Measurements from ENCODE around the gene STX5.
"Not testable (repeated sequence)": the region's sequence is repeated elsewhere in the genome, so short reads cannot be mapped to it uniquely, and the experiment has no call there.

STX5 gene

DNA sequence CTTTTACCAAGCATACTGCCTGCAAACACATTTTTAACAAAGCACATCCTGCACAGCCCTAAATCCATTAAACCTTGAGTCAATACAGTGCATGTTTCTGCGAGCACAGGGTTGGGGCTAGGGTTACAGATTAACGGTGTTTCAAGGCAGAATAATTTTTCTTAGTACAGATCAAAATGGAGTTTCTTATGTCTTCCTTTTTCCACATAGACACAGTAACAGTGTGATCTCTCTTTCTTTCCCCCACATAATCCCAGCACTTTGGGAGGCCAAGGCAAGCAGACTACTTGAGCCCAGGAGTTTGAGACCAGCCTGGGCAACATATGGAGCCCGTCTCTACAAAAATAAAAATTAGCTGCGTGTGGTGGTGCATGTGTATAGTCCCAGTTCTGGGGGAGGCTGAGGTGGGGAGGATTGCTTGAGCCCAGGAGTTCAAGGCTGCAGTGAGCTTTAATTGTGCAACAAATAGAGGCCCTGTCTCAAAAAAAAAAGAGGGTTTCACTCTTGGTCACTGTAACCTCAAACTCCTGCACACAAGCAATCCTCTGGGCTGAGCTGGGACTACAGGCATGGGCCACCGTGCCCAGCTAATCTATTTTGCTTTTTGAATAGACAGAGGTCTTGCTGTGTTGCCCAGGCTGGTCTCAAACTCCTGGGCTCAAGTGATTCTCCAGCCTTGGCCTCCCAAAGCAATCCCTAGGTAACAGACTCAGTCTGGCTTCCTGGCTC lies 29.1 kb upstream of the STX5 start:
- Histone ChIP-seq H3K36me3 (ENCODE audit: control insufficient read depth, insufficient read depth, low read length) (peaks cover 20% of the 10 kb centered on the region), H3K9me3 (ENCODE audit: control insufficient read depth, insufficient read depth, low read length) (no peaks in the 10 kb centered on the region), H3K9ac (ENCODE audit: low read depth, low read length) (peak overlapping the region; percentile 26), H3K4me1 (ENCODE audit: control insufficient read depth, insufficient read depth, low read length) (peaks cover 18% of the 10 kb centered on the region), H3K27me3 (ENCODE audit: control insufficient read depth, insufficient read depth, low read length) (no peaks in the 10 kb centered on the region), H3K4me3 (ENCODE audit: low read depth, low read length) (no peak overlapping the region)

DNA sequence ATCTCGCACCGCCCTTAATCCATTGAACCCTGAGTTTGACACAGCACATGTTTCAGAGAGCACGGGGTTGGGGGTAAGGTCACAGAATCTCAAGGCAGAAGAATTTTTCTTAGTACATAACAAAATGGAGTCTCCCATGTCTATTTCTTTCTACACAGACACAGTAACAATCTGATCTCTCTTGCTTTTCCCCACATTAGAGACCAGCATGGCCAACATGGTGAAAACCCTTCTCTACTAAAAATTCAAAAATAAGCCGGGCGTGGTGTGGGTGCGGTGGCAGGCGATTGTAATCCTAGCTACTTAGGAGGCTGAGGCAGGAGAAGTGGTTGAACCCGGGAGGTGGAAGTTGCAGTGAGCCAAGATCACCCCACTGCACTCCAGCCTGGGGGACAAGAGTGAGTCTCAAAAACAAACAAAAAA lies 27.4 kb upstream of the STX5 start:
- H3K4me3 ChIP-seq (ENCODE audit: low read depth, low read length) = peak overlapping the region; percentile 99
- H3K9ac ChIP-seq (ENCODE audit: low read depth, low read length) = peak overlapping the region; percentile 47
- peaks cover 18% of the 10 kb centered on the region for H3K4me1 ChIP-seq (ENCODE audit: control insufficient read depth, insufficient read depth, low read length)
- not testable (repeated sequence) for H3K9me3 ChIP-seq (ENCODE audit: control insufficient read depth, insufficient read depth, low read length); H3K27me3 ChIP-seq (ENCODE audit: control insufficient read depth, insufficient read depth, low read length)
- H3K36me3 ChIP-seq (ENCODE audit: control insufficient read depth, insufficient read depth, low read length) = peaks cover 28% of the 10 kb centered on the region

DNA sequence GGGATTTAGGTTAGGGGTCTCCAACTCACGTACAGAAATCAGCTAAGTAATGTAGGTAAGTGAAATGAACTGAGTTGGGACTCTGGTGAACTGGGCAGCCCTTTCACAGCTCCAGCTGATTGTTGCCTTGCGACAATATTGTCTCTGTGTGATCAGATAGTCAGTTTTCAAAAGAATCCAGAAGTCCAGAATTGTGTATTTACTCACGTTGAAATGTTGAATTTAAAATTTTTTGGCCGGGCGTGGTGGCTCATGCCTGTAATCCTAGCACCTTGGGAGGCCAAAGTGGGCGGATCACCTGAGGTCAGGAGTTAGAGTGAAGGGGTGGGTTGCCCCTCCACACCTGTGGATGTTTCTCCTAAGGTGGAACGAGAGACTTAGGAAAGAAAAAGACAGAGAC lies 26.4 kb upstream of the STX5 start:
- Histone ChIP-seq H3K27me3 (ENCODE audit: control insufficient read depth, insufficient read depth, low read length) (no peaks in the 10 kb centered on the region), H3K9ac (ENCODE audit: low read depth, low read length) (peak overlapping the region; percentile 100), H3K4me1 (ENCODE audit: control insufficient read depth, insufficient read depth, low read length) (peaks cover 10% of the 10 kb centered on the region), H3K36me3 (ENCODE audit: control insufficient read depth, insufficient read depth, low read length) (peaks cover 30% of the 10 kb centered on the region), H3K4me3 (ENCODE audit: low read depth, low read length) (peak overlapping the region; percentile 99), H3K9me3 (ENCODE audit: control insufficient read depth, insufficient read depth, low read length) (no peaks in the 10 kb centered on the region)

DNA sequence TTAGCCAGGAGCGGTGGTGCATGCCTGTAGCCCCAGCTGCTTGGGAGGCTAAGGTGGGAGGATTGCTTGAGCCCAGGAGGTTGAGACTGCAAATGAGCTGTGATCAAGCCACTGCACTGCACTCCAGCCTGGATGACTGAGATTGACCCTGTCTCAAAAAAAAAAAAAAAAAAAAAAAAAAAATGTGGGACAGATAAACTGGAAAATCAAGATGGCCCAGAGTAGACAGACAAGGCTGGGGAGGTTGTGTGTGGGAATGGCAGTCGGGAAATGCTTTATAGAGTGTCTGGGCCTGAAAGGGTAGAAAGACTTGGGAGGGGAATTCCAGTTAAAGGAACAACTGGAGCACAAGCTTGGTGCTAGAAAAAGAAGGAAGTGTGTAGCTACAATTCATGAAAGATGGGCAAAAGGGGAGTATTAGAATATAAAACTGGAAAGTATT lies 25.7 kb upstream of the STX5 start:
- no peaks in the 10 kb centered on the region for H3K9me3 ChIP-seq (ENCODE audit: control insufficient read depth, insufficient read depth, low read length)
- H3K4me3 ChIP-seq (ENCODE audit: low read depth, low read length) = peak overlapping the region; percentile 99
- H3K27me3 ChIP-seq (ENCODE audit: control insufficient read depth, insufficient read depth, low read length) = no peaks in the 10 kb centered on the region
- H3K9ac ChIP-seq (ENCODE audit: low read depth, low read length) = peak overlapping the region; percentile 100
- H3K36me3 ChIP-seq (ENCODE audit: control insufficient read depth, insufficient read depth, low read length) = peaks cover 33% of the 10 kb centered on the region
- peaks cover 5% of the 10 kb centered on the region for H3K4me1 ChIP-seq (ENCODE audit: control insufficient read depth, insufficient read depth, low read length)

DNA sequence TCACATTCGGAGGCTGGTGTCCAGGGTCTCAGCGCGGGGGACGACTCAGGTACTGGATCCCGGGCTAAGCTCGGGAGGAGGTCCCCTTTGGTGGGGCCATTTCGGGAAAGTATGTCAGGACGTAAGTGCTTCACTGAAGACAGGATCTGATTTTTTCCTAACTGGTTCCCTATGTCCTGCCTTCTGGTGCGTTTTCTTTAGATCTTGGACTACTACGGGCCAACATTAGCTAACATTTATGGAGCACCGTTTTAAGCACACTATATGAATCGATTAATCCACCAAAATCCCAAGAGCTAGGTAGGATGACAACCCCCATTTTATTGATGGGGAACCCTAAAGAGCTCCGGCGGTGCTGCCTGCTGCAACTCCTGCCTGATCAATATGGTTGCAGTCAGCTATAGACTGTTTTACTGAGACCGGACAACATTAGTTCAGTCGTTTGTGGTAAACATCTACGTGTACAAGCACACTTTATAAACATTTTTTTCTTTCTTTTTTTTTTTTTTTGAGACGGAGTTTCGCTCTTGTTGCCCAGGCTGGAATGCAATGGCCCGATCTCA lies 24.6 kb upstream of the STX5 start:
- peak overlapping the region; percentile 99 for H3K4me3 ChIP-seq (ENCODE audit: low read depth, low read length)
- H3K27me3 ChIP-seq (ENCODE audit: control insufficient read depth, insufficient read depth, low read length) = no peaks in the 10 kb centered on the region
- H3K9ac ChIP-seq (ENCODE audit: low read depth, low read length) = peak overlapping the region; percentile 100
- no peaks in the 10 kb centered on the region for H3K9me3 ChIP-seq (ENCODE audit: control insufficient read depth, insufficient read depth, low read length)
- peaks cover 9% of the 10 kb centered on the region for H3K4me1 ChIP-seq (ENCODE audit: control insufficient read depth, insufficient read depth, low read length)
- H3K36me3 ChIP-seq (ENCODE audit: control insufficient read depth, insufficient read depth, low read length) = peaks cover 39% of the 10 kb centered on the region

DNA sequence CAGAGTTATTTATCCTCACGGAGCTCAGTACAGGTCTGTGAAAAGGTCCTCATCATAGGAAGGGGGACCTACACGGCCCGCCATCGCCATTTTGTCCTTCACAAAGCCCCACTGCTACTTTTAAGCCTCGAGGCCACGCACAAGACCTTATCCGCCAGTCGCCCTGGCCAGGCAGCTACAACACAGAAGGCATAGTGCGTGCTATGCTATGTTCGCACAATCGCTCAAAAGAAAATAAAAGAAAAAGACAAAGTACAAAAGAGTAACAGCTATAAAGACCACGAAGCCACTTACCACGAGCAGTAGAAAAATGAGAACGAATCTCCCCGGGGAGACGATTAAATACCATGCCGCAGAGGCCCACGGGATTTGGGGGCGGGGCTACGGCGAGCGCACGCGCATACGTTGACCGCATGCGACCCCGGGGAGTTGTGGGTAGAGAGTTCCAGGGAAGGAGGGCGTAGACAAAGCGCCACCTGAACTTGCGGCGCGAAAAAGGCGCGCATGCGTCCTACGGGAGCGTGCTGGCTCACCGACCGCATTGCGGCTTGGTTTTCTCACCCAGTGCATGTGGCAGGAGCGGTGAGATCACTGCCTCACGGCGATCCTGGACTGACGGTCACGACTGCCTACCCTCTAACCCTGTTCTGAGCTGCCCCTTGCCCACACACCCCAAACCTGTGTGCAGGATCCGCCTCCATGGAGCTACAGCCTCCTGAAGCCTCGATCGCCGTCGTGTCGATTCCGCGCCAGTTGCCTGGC lies 23.9 kb upstream of the STX5 start:
- H3K36me3 ChIP-seq (ENCODE audit: control insufficient read depth, insufficient read depth, low read length) = peaks cover 36% of the 10 kb centered on the region
- H3K27me3 ChIP-seq (ENCODE audit: control insufficient read depth, insufficient read depth, low read length) = no peaks in the 10 kb centered on the region
- H3K4me1 ChIP-seq (ENCODE audit: control insufficient read depth, insufficient read depth, low read length) = peaks cover 5% of the 10 kb centered on the region
- peak overlapping the region; percentile 99 for H3K4me3 ChIP-seq (ENCODE audit: low read depth, low read length)
- no peaks in the 10 kb centered on the region for H3K9me3 ChIP-seq (ENCODE audit: control insufficient read depth, insufficient read depth, low read length)
- H3K9ac ChIP-seq (ENCODE audit: low read depth, low read length) = peak overlapping the region; percentile 100

DNA sequence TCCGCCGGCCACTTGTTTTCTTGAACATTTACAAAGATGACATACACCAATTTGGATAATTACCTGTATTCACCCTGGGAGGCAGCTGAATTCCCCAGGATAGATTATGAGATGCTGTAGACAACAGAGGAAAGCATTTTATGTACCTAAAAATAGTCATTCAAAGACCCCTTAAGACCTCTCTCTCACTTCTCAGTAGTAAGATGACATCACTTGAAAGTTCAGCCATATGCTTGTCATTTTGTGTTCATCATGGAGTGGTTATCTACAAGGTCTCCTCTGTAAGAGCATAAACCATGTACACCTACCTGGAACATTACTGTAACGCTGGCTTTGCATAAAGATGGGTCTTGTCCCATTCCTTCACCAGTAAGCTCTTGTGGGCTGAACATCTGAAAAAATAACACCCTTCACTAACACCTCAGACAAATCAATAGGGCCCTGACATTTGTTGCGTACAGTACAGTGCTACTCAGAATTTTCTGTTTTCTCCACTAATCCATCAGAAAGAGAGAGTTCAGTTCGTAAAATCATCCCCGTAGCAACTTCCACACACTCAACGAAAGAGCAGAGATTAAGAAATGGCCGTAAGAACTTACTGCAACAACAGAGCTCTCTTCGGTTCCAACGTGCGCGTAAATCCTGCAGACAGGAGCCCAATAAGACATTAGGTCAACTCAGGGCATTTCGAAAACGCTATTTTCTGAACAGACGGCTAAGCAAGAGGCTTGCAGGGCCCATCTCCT lies 23.1 kb upstream of the STX5 start:
- Histone ChIP-seq H3K27me3 (ENCODE audit: control insufficient read depth, insufficient read depth, low read length) (no peaks in the 10 kb centered on the region), H3K36me3 (ENCODE audit: control insufficient read depth, insufficient read depth, low read length) (peaks cover 34% of the 10 kb centered on the region), H3K9me3 (ENCODE audit: control insufficient read depth, insufficient read depth, low read length) (no peaks in the 10 kb centered on the region), H3K4me3 (ENCODE audit: low read depth, low read length) (peak overlapping the region; percentile 99), H3K9ac (ENCODE audit: low read depth, low read length) (peak overlapping the region; percentile 96), H3K4me1 (ENCODE audit: control insufficient read depth, insufficient read depth, low read length) (peaks cover 5% of the 10 kb centered on the region)

DNA sequence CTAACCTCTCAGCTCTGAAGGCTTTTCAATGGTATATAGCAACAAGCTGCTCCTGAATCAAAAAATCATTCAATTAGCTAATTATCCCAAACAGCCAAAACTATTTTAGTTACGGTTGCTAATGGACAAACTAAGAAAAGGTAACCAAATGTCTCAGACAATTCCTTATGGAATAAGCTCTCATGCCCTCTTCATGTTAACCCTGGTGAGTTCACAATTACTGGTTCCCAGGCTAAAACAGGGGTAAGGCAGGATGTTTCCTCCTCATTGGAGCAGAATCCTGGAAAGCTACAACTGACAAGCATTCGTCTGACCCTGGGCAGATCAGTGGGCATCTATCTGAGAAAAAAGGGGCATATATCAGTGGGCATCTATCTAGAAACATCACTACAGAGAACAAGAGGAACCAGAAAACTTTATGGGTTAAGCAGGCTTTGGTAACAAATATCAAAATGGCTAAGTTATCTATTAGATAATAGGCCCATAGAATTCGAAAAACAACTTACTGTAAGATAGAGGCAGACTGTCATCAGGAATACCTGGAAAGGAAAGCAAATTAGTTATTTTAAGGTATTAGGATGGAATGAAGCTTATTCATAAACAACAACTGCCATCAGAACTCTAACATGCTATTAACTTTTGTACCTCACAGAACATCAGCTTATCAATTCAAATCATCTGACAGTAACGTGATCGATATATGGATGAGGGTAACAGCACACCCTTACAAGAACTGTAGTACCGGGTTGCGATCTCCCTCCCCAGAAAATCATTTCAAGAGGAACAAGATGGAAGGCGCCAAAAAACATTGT lies 22.4 kb upstream of the STX5 start:
- H3K36me3 ChIP-seq (ENCODE audit: control insufficient read depth, insufficient read depth, low read length) = peaks cover 34% of the 10 kb centered on the region
- H3K4me1 ChIP-seq (ENCODE audit: control insufficient read depth, insufficient read depth, low read length) = peaks cover 5% of the 10 kb centered on the region
- peak overlapping the region; percentile 99 for H3K4me3 ChIP-seq (ENCODE audit: low read depth, low read length)
- peak overlapping the region; percentile 96 for H3K9ac ChIP-seq (ENCODE audit: low read depth, low read length)
- no peaks in the 10 kb centered on the region for H3K9me3 ChIP-seq (ENCODE audit: control insufficient read depth, insufficient read depth, low read length)
- H3K27me3 ChIP-seq (ENCODE audit: control insufficient read depth, insufficient read depth, low read length) = no peaks in the 10 kb centered on the region

DNA sequence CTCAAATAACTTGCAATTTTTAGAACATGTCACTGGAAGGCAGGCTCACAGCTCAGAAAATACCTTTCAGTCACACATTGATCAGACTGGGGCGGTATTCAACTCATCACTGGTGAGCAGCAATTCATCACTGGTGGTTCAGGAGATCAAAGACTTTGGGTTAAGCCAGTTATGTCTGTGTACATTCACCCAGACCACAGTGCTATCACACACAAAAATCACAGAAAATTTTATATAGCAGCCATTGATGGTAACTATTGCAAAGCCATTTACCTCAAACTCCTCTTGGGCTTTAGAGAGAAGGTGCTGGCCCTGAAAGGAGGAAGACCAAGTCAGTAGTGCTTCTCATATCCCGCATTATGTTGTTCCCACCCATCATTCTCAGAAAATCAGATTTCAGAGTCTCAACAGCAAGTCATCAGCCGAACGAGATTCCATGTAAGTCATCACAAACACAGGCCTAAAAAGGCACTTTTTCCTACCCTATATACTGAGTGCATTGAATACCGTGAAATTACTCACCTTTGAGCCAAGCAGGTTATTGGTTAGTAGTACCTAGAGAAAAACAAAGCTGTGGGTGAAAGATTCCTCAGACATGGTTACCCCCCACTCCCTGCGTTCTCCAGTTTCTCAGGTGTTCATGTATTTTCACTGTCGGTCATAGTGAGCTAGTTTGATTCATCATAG lies 21.6 kb upstream of the STX5 start:
- Histone ChIP-seq H3K4me3 (ENCODE audit: low read depth, low read length) (peak overlapping the region; percentile 99), H3K9ac (ENCODE audit: low read depth, low read length) (peak overlapping the region; percentile 96), H3K9me3 (ENCODE audit: control insufficient read depth, insufficient read depth, low read length) (no peaks in the 10 kb centered on the region), H3K36me3 (ENCODE audit: control insufficient read depth, insufficient read depth, low read length) (peaks cover 34% of the 10 kb centered on the region), H3K27me3 (ENCODE audit: control insufficient read depth, insufficient read depth, low read length) (no peaks in the 10 kb centered on the region), H3K4me1 (ENCODE audit: control insufficient read depth, insufficient read depth, low read length) (peaks cover 5% of the 10 kb centered on the region)

DNA sequence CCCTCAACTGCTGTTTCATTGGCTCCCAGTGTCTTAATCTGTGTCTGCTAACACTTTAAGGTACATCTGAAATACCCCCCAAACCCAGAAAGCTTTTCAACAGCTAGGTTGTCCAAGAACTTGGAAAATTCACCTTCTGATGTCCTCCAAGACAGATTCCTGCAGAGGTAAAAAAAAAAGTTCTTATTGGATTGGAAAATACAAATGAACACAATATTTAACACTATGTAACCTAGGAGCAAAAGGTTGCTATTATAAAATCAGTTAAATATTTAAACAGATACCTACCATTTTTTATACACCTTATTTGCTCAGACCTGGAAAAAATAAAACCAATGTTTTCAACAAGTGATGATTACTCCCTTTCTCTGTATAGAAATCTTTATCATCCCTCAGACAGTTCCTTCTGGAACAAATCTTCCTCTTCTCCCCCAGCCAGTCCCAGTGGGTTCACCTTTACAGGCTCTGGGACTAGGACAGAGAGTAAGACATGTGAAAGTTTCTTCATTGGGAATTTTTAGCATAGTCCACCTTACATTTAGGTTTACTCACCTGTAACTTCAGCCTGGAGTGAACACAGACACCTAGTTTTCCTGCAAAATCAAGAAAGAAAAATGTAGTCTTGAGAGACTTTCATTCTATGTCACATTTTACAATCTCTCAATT lies 20.8 kb upstream of the STX5 start:
- Histone ChIP-seq H3K36me3 (ENCODE audit: control insufficient read depth, insufficient read depth, low read length) (peaks cover 34% of the 10 kb centered on the region), H3K4me3 (ENCODE audit: low read depth, low read length) (peak overlapping the region; percentile 99), H3K4me1 (ENCODE audit: control insufficient read depth, insufficient read depth, low read length) (peaks cover 5% of the 10 kb centered on the region), H3K9me3 (ENCODE audit: control insufficient read depth, insufficient read depth, low read length) (no peaks in the 10 kb centered on the region), H3K27me3 (ENCODE audit: control insufficient read depth, insufficient read depth, low read length) (no peaks in the 10 kb centered on the region), H3K9ac (ENCODE audit: low read depth, low read length) (peak overlapping the region; percentile 96)

Measured in iPS-15b (cell line).